ENCODE measurements around the gene RASGEF1C.

DNA sequence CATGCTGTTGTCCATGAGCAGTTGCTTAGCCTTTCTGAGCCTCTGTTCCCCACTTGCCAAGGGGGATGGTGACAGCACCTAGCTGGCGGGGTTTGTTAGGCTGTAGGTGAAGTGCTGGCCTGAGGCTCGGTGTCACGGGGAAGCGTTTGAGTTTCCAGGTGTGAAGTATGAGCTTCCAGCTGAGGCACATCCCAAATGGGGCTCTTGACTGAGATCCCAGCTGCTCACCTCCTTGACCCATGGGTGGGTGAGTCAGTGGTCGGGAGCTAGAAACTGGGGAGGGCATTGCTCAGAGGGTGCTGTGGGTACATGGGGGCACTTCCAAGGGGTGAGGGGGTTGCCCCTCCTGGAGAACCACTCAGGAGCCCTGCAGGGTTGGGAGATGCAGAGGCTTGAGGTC is 111.1 kb downstream of the RASGEF1C start:
- TF ChIP-seq EZH2phosphoT487 (IDR thresholded peaks at IDR 0.05; ENCODE audit: borderline replicate concordance) (no peak), CTCF (conservative IDR thresholded peaks at IDR 0.05; ENCODE audit: low read length) (no peak)
